HG02973 (cell line): ENCODE measurements around the gene INTS7.
"Not testable (repeated sequence)": the region's sequence is repeated elsewhere in the genome, so short reads cannot be mapped to it uniquely, and the experiment has no call there.

Experiments
- ATAC-seq: cut with Tn5 transposase; IDR thresholded peaks from one replicate; pipeline ENCODE4 v1.9.1; 2021; ENCODE audit warnings: moderate library complexity; ENCODE audit not compliant: unreplicated experiment

Gene INTS7

GRCh38 chr1:211986628-211987254 is 48.6 kb downstream of the INTS7 start:
- ATAC-seq, result no peak

GRCh38 chr1:211985556-211986264 is 49.6 kb downstream of the INTS7 start:
- ATAC-seq, result peak; percentile 75

GRCh38 chr1:211978596-211978995 is 56.8 kb downstream of the INTS7 start:
- no peak for ATAC-seq

- no peak for ATAC-seq
Observed at GRCh38 chr1:211975152-211975941, 60.0 kb downstream of the INTS7 start.

DNA sequence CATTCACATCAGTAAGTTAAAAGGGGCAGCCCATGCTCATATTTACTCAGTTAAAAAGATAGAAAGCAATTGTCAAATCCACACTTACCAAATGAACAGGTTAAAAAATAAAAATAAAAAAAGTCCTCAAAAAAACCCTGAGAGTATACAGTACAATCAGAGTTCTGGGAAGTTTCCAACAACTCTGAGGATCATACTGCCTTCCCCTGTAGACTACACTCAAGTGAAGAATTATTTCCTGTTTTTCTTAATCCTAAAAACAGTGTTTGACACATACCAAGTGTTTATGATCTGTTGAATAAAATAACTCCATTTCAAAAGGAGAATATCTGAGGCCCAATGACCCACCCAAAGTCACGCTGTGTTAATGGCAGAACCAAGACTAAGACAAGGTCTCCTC is 61.8 kb downstream of the INTS7 start:
- no peak for ATAC-seq

GRCh38 chr1:211968200-211968834 is 67.0 kb downstream of the INTS7 start:
- ATAC-seq, result no peak

DNA sequence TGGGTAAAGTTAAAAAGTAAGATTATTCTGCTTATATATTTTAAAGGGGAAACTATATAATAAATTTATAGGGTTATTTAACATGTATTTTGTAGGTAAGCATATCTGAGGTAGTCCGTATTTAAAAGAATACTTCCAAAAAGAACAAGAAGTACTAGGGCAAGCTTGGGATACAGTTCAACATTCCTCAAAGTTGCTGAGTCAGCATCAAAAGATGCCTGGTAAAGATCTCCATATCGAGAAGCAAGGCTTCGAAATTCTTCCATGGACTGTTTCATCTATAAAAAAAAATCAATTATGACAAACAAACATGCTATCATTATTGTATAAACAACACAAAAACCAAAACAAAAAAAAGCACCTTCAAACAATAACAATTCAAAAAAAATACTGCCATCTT is 67.7 kb downstream of the INTS7 start:
- ATAC-seq, result no peak

DNA sequence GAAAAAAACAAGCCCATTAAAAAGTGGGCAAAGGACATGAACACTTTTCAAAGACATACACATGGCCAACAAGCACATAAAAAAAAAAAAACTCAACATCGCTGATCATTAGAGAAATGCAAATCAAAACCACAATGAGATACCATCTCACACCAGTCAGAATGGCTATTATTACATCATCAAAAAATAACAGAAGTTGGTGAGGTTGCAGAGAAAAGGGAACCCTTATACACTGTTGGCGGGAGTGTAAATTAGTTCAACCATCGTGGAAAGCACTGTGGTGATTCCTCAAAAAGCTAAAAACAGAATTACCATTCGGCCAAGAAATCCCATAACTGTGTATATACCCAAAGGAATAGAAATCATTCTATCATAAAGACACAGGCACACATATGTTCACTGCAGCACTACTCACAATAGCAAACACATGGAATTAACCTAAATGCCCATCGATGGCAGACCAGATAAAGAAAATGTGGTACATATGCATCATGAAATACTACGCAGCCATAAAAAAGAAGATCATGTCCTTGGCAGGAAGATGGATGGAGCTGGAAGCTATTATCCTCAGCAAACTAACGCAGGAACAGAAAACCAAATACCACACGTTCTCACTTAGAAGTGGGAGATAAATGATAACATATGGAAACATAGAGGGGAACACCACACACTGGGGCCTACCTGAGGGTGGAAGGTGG is 70.1 kb downstream of the INTS7 start:
- ATAC-seq, result no peak

DNA sequence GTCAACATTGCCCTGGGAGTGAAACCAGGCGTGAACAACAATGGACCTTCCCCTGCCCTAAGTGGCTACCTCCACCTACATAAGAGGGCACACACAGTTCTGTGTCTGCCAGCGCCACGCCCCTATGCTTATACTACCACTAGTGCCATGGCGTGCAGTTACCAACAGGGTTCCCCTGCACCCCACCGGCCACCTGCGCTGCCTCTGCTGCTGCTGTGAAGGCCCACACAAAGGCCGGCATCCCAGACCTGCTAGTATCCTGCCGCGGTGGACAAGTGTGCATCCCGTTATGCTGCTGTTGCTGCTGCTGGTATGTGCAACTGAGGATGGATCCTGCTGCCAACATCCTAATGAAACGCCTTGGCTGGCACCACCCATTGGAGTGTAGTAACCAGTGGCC is 75.7 kb downstream of the INTS7 start:
- ATAC-seq, result no peak

DNA sequence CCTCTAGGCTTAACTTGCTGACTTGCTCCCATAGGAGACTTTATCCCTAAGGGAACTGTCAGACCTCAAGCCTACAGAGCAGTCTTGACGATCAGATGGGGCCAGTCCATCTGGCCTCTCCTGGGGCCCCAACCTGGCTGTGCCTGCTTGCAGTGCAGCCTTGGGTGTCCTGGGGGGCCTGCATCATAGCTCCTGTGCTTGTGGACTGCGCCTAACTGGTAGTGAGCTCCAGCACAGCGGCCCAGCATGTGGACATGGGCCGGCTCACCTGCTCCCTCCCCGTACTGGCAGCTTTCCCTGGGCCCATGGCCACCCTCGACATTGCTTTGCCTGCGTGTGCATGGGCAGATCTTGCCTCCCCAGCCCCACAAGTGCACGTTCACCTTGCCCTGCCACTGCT is 76.1 kb downstream of the INTS7 start:
- no peak for ATAC-seq

DNA sequence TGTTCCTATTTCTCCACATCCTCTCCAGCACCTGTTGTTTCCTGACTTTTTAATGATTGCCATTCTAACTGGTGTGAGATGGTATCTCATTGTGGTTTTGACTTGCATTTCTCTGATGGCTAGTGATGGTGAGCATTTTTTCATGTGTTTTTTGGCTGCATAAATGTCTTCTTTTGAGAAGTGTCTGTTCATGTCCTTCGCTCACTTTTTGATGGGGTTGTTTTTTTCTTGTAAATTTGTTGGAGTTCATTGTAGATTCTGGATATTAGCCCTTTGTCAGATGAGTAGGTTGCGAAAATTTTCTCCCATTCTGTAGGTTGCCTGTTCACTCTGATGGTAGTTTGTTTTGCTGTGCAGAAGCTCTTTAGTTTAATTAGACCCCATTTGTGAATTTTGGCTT is 81.3 kb downstream of the INTS7 start:
- ATAC-seq, result not testable (repeated sequence)

DNA sequence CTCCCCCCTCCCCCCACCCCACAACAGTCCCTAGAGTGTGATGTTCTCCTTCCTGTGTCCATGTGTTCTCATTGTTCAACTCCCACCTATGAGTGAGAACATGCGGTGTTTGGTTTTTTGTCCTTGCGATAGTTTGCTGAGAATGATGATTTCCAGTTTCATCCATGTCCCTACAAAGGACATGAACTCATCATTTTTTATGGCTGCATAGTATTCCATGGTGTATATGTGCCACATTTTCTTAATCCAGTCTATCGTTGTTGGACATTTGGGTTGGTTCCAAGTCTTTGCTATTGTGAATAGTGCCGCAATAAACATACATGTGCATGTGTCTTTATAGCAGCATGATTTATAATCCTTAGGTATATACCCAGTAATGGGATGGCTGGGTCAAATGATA is 81.8 kb downstream of the INTS7 start:
- not testable (repeated sequence) for ATAC-seq

GRCh38 chr1:211952299-211952698 is 83.1 kb downstream of the INTS7 start:
- ATAC-seq, result no peak

DNA sequence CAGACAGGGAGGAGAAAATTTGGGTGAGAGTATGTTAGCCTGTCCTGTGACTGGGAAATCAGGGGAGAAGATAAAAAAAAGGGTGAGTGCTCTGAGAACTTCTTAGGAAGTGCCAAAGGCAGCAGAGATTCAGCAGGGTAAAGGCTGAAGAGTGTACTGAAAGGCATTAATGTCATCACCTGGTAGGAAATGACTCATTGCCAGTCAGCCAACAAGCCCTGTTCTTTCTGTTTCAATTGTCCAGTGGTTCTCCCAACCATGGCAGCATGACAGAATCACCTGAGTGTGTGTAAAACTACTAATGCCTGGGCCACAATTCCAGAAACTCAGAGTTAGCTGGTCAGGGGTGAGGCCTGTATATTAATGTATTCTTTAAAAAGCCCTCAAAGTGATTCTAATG is 83.5 kb downstream of the INTS7 start:
- ATAC-seq, result peak; percentile 93

- no peak for ATAC-seq
Observed at GRCh38 chr1:211948377-211948776, 87.0 kb downstream of the INTS7 start.

DNA sequence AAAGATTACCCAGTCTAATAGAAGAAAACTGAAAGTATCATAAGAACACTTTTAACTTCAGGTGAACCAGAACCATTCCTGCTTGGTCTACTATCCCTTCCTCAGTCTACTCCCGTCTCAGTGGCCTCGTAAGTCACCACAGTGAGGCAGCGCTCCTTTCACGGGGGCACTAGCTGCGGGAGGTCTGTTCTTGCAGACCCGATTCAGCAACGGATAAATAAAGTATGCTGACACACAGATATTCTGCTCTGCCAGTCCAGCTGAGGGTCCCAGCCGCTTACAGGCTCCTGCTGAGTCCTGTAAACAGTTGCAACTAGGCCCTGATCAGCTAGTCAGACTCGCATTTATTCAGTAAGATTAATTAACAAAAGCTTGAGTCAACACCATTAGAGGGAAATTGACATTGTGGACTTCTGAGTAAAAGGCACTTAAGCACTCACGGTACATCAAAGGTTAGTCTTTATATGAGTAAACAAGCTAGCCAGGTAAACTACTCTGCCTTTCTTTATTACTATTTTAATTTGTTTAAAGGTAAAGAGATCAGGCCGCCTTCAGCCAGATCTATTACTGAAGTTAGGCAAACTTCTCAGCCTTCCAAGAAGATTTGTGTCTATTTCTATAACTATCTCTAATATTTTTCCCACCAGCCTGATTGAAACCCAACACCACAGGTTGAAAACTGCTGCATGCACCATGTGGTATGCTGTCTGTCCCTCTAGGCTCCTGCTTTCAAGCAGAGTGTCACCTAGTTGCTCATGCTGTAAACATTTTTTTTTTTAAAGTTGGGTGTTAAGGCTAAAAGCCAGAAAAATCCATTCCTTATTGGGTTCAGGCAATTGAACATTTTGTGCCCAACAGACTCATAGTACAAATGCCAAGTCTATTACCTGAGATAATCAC is 87.7 kb downstream of the INTS7 start:
- ATAC-seq, result no peak

DNA sequence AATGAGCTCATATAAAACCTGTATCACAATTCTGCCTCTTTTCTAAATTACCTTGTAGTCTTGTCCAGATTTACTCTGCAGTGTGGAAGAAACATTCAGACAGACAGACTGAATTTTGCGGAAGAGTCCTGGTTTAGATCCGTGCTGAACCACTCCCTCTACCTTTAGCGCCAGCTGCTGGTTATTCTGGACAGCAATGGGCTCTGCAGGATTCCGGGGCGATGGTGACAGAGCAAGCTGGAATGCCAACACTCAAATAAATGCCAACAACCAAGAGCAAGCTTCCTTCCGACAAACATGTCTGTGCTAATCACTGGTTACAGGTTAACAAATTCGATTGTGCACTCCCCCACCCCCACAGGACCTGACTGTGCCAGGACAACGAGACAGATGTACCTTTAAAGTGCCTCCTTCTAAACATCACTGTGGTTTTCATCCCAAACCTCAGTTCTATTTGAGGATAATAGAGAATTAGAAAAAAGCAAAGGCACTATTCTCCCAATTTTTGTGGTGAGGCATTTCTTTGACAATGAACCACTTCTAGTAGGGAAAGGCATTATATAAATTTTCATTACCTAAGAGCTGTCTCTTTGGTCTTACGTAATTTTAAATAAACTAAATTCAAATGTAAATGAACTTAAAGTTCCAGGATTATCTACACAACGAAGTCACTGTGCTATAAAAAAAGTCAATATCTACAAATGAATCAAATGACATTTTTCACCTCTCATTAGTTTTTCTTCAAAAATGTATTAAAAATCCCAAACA is 90.4 kb downstream of the INTS7 start:
- no peak for ATAC-seq

GRCh38 chr1:211942583-211942982 is 92.8 kb downstream of the INTS7 start:
- no peak for ATAC-seq

DNA sequence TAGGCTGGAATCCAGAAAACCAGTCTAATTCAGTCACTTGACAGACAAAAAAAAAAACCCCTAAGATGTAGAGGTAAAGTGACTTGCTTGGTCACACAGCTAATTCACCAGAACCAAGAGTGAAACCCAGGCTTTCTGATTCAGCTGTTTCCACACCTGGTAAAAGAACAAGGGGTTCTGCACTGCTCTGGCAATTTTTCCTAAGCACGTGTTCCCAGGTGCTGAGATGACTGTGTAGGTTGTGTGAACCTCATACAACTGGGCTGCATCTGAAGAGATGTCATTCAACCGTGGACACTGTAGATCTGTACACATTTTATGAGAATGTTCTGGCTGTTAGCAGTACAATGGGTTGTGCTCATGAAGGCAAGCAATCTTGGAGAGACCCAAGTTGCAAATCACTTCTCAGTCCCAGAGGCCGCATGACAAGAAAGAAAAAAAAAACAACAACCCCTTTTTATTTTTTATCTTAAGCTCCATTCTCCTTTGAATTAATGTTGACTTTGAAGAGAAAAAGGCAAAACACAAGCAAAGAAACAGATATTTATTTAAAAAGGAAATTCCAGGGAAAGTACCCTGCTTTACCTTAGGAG is 95.4 kb downstream of the INTS7 start:
- peak; percentile 79 for ATAC-seq
